Measurements from ENCODE around the gene ANGPTL8.

Gene ANGPTL8

DNA sequence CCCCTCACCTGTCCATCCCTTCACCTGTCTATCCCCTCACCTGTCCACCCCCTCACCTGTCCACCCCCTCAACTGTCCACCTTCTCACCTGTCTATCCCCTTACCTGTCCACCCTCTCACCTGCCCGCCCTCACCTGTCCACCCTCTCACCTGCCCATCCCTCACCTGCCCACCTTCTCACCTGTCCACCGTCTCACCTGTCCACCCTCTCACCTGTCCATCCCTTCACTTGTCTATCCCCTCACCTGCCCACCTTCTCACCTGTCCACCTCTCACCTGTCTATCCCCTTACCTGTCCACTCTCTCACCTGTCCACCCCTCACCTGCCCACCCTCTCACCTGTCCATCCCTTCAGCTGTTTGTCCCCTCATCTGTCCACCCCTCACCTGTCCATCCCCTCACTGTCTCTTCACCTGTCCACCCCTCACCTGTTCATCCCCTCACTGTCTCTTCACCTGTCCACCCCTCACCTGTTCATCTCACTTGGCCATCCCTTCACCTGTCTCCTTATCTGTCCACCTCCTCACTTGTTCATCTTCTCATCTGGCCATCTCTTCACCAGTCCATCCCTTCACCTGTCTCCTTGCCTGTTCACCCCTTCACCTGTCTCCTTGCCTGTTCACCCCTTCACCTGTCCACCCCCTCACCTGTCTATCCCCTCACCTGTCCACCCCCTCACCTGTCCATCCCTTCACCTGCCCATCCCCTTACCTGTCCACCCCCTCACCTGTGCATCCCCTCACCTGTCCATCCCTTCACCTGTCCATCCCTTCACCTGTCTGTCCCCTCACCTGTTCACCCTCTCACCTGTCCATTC lies 29.4 kb upstream of the ANGPTL8 start:
- TF ChIP-seq, protein P1, sequence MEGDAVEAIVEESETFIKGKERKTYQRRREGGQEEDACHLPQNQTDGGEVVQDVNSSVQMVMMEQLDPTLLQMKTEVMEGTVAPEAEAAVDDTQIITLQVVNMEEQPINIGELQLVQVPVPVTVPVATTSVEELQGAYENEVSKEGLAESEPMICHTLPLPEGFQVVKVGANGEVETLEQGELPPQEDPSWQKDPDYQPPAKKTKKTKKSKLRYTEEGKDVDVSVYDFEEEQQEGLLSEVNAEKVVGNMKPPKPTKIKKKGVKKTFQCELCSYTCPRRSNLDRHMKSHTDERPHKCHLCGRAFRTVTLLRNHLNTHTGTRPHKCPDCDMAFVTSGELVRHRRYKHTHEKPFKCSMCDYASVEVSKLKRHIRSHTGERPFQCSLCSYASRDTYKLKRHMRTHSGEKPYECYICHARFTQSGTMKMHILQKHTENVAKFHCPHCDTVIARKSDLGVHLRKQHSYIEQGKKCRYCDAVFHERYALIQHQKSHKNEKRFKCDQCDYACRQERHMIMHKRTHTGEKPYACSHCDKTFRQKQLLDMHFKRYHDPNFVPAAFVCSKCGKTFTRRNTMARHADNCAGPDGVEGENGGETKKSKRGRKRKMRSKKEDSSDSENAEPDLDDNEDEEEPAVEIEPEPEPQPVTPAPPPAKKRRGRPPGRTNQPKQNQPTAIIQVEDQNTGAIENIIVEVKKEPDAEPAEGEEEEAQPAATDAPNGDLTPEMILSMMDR (IDR thresholded peaks at IDR 0.05; ENCODE audit: borderline replicate concordance, control extremely low read depth, extremely low read depth, insufficient read depth, missing control alignments): no peak
- DNase-seq (ENCODE audit: low spot score): no peak
- in situ Hi-C loops (cut with MboI; ENCODE audit: low sequenced_read_pairs, unreplicated experiment): loop anchor here (10.0 kb wide), 1 partner anchor 165 kb away; no protein-coding TSS in a partner anchor

GRCh38 chr19:11210656-11210928 lies 28.8 kb upstream of the ANGPTL8 start:
- in situ Hi-C loops (cut with MboI; ENCODE audit: low sequenced_read_pairs, unreplicated experiment): no loop called here
- DNase-seq (ENCODE audit: low spot score): no peak
- TF ChIP-seq, protein P1 (IDR thresholded peaks at IDR 0.05; ENCODE audit: borderline replicate concordance, control extremely low read depth, extremely low read depth, insufficient read depth, missing control alignments): no peak

DNA sequence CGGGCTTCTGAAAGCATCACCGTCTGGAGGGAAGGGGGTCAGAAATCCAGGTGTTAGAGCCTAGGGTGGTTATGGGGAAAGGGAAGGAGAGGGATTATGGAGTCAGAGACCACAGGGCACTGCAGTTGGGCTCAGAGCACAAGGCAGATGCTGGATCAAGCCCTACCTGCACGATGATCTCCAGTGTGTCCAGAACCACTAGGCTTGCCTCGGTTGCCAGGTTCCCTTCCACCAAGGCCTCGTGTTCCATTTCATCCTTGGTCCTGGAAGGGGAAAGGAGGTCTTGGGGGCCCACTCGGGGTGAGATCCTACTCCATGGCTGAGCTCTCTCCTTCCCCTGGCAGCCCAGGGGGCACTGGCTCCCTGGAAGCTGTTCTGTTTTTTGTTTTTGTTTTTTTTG lies 25.0 kb upstream of the ANGPTL8 start:
- DNase-seq (ENCODE audit: low spot score): no peak
- in situ Hi-C loops (cut with MboI; ENCODE audit: low sequenced_read_pairs, unreplicated experiment): no loop called here
- TF ChIP-seq, protein P1 (IDR thresholded peaks at IDR 0.05; ENCODE audit: borderline replicate concordance, control extremely low read depth, extremely low read depth, insufficient read depth, missing control alignments): no peak

- no peak for DNase-seq (ENCODE audit: low spot score)
- in situ Hi-C loops (cut with MboI; ENCODE audit: low sequenced_read_pairs, unreplicated experiment): no loop called here
- TF ChIP-seq, protein P1 (IDR thresholded peaks at IDR 0.05; ENCODE audit: borderline replicate concordance, control extremely low read depth, extremely low read depth, insufficient read depth, missing control alignments): no peak
These were observed 18.3 kb upstream of the ANGPTL8 start for GRCh38 chr19:11221082-11221598.

GRCh38 chr19:11223200-11223599 lies 16.2 kb upstream of the ANGPTL8 start:
- DNase-seq (ENCODE audit: low spot score): no peak
- TF ChIP-seq, protein P1 (IDR thresholded peaks at IDR 0.05; ENCODE audit: borderline replicate concordance, control extremely low read depth, extremely low read depth, insufficient read depth, missing control alignments): no peak
- in situ Hi-C loops (cut with MboI; ENCODE audit: low sequenced_read_pairs, unreplicated experiment): no loop called here

DNA sequence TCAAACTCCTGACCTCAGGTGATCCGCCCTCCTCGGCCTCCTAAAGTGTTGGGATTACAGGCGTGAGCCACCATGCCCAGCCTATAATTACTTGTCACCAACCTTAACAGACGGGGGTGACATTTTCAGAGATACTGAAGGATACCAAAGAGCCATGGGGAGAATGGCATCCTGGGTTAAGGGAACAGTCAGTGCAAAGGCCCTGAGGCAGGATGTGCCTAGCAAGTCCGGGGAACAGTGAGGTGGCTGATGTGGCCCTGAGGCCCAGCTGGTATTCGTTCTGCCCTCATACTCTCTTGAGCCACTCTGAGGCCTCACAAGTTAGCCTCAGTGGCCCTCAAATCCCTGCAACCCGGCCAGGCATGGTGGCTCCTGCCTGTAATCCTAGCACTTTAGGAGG lies 15.0 kb upstream of the ANGPTL8 start:
- in situ Hi-C loops (cut with MboI; ENCODE audit: low sequenced_read_pairs, unreplicated experiment): no loop called here
- DNase-seq (ENCODE audit: low spot score): no peak
- TF ChIP-seq, protein P1 (IDR thresholded peaks at IDR 0.05; ENCODE audit: borderline replicate concordance, control extremely low read depth, extremely low read depth, insufficient read depth, missing control alignments): no peak

Data from GM13976 (cell line).